Suprapubic skin (tissue), 4 donors: ENCODE measurements around the gene SYT12. TPM values are rescaled to one million over a fixed set of nuclear protein-coding genes. Genes with fewer than 3 reads are reported as not detected.

Source experiments
- DNase-seq, 2 donors: peaks; one replicate each; pipeline ENCODE4 v3.0.0-alpha.2; 2019; ENCODE audit warnings: low spot score in 2 of 2
- H3K27ac ChIP-seq: fragments of 200-600 bp; sonication (generic); one replicate; pipeline ENCODE4 v1.5.1; 2019
- H3K27me3 ChIP-seq: fragments of 200-600 bp; sonication (generic); one replicate; pipeline ENCODE4 v1.5.1; 2019
- H3K36me3 ChIP-seq: fragments of 200-600 bp; sonication (generic); one replicate; pipeline ENCODE4 v1.5.1; 2019
- H3K4me1 ChIP-seq: fragments of 200-600 bp; sonication (generic); one replicate; pipeline ENCODE4 v1.5.1; 2019
- H3K4me3 ChIP-seq: fragments of 200-600 bp; sonication (generic); one replicate; pipeline ENCODE4 v1.5.1; 2019; ENCODE audit warnings: mild to moderate bottlenecking
- H3K9me3 ChIP-seq: fragments of 200-600 bp; sonication (generic); one replicate; pipeline ENCODE4 v1.5.1; 2019
- CTCF ChIP-seq, 2 donors: fragments of 200-600 bp in 1 of 2; fragments of 450-650 bp in 1 of 2; sonication (generic) in 1 of 2; IDR thresholded peaks; one replicate each; pipeline ENCODE4 v1.5.1; 2016 to 2019; ENCODE audit warnings: antibody characterized with exemption in 2 of 2, mild to moderate bottlenecking in 1 of 2, moderate library complexity in 1 of 2
- EP300 ChIP-seq: sonication (generic); formaldehyde crosslinking; IDR thresholded peaks from one replicate; pipeline ENCODE4 v1.6.1; 2017; ENCODE audit warnings: antibody characterized with exemption
- POLR2A ChIP-seq, 2 donors: fragments of 450-650 bp; IDR thresholded peaks; one replicate each; pipeline ENCODE4 v1.6.1; 2017; ENCODE audit warnings: antibody characterized with exemption in 2 of 2, mild to moderate bottlenecking in 2 of 2, moderate library complexity in 2 of 2
- POLR2AphosphoS5 ChIP-seq, 3 donors: sonication (generic); formaldehyde crosslinking; IDR thresholded peaks; one replicate each; pipeline ENCODE4 v1.6.1; 2017; ENCODE audit warnings: antibody characterized with exemption in 3 of 3
- WGBS: methylation state at CpG from one replicate; pipeline ENCODE4 v1.1.5; 2018; 5-methylcytosine and 5-hydroxymethylcytosine counted together
- total RNA-seq, 4 donors: library from RNA; depleted of rRNA; stranded (reverse); fragments of >200 nt; gene quantifications; one replicate each; pipeline ENCODE4 v1.1.0, GENCODE V29; 2016

SYT12 gene
- total RNA-seq = 1 to 10 TPM in 1 of 4 donors, under 1 TPM in 3; 0.38 to 1.1 (median 0.53) TPM

- WGBS = 3% methylated on average over 30 of the region's 118 CpGs
- peaks cover 30% of the 10 kb centered on the region for H3K4me1 ChIP-seq
- H3K27ac ChIP-seq = no peak within 1 kb of the TSS
- H3K4me3 ChIP-seq = peak within 1 kb of the TSS; percentile 54
- H3K36me3 ChIP-seq = no peaks in the 10 kb centered on the region
- peaks cover 6% of the 10 kb centered on the region for H3K27me3 ChIP-seq
- no peaks in the 10 kb centered on the region for H3K9me3 ChIP-seq
- TF ChIP-seq CTCF (IDR thresholded peaks at IDR 0.05) (no peak), POLR2AphosphoS5 (IDR thresholded peaks at IDR 0.05) (no peak), EP300 (no peak), POLR2A (IDR thresholded peaks at IDR 0.05) (no peak)
- no peak for DNase-seq
Measured at GRCh38 chr11:67022961-67023956, at the start of gene SYT12. Gene SYT12, plus strand, starts transcription at chr11:67023134. Its CDS starts 7,011 bp downstream, at chr11:67030145.

- TF ChIP-seq POLR2A (IDR thresholded peaks at IDR 0.05) (no peak), EP300 (no peak), CTCF (IDR thresholded peaks at IDR 0.05) (no peak)
Measured at GRCh38 chr11:66973956-66974580, 48.9 kb upstream of the SYT12 start.

GRCh38 chr11:66974724-66975404 is 48.1 kb upstream of the SYT12 start, which contains the start of gene C11orf86:
Gene C11orf86, plus strand, starts transcription at chr11:66975304. Its CDS starts 59 bp downstream, at chr11:66975363.
- WGBS = 86% methylated on average over 6 of the region's 10 CpGs
- Histone ChIP-seq H3K36me3 (no peaks in the 10 kb centered on the region), H3K9me3 (no peaks in the 10 kb centered on the region), H3K4me3 (no peak within 1 kb of the TSS), H3K4me1 (peaks cover 8% of the 10 kb centered on the region), H3K27me3 (no peaks in the 10 kb centered on the region), H3K27ac (no peak within 1 kb of the TSS)
- DNase-seq = no peak
- TF ChIP-seq POLR2A (IDR thresholded peaks at IDR 0.05) (no peak), EP300 (no peak), POLR2AphosphoS5 (IDR thresholded peaks at IDR 0.05) (no peak), CTCF (IDR thresholded peaks at IDR 0.05) (no peak)

More at GRCh38 chr11:66973956-66974580, 48.9 kb upstream of the SYT12 start:
- DNase-seq = no peak
- Histone ChIP-seq H3K36me3 (no peaks in the 10 kb centered on the region), H3K9me3 (no peaks in the 10 kb centered on the region), H3K4me1 (peaks cover 8% of the 10 kb centered on the region), H3K27ac (no peak overlapping the region), H3K27me3 (no peaks in the 10 kb centered on the region), H3K4me3 (no peak overlapping the region)
- 77% methylated on average over 8 of the region's 8 CpGs for WGBS

- WGBS = 74% methylated on average over 10 of the region's 11 CpGs
- Histone ChIP-seq H3K4me1 (peaks cover 8% of the 10 kb centered on the region), H3K4me3 (no peak overlapping the region), H3K27me3 (no peaks in the 10 kb centered on the region), H3K9me3 (no peaks in the 10 kb centered on the region), H3K36me3 (no peaks in the 10 kb centered on the region), H3K27ac (no peak overlapping the region)
- DNase-seq = no peak
- TF ChIP-seq POLR2AphosphoS5 (IDR thresholded peaks at IDR 0.05) = no peak
- no peak for TF ChIP-seq POLR2A (IDR thresholded peaks at IDR 0.05)
- TF ChIP-seq CTCF (IDR thresholded peaks at IDR 0.05) = no peak
- no peak for TF ChIP-seq EP300
Measured at GRCh38 chr11:66975405-66976027, 47.4 kb upstream of the SYT12 start.
